ENCODE measurements around the gene TRIM59.

The TRIM59 gene

DNA sequence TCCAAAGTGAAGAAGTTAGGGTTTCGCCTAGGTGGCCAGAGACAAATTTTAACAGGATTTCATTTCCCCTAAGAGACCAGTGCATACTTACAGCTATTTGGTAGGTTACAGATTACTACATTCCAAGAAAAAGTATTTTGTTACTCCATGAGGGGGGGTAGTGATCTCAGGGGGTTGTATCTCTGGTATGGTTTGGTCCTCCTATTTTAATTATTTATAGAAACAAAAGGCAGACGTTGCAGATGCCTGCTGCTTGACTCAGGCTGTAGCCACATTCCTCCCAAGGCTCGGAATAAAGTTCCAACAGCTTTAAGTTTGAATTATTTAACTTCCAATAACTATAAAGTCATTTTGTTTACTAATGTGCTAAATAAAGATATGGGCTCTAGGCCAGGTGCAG lies 1.3 kb upstream of the TRIM59 start:
- no peak for DNase-seq (ENCODE audit: low spot score)
- TF ChIP-seq, protein P1, sequence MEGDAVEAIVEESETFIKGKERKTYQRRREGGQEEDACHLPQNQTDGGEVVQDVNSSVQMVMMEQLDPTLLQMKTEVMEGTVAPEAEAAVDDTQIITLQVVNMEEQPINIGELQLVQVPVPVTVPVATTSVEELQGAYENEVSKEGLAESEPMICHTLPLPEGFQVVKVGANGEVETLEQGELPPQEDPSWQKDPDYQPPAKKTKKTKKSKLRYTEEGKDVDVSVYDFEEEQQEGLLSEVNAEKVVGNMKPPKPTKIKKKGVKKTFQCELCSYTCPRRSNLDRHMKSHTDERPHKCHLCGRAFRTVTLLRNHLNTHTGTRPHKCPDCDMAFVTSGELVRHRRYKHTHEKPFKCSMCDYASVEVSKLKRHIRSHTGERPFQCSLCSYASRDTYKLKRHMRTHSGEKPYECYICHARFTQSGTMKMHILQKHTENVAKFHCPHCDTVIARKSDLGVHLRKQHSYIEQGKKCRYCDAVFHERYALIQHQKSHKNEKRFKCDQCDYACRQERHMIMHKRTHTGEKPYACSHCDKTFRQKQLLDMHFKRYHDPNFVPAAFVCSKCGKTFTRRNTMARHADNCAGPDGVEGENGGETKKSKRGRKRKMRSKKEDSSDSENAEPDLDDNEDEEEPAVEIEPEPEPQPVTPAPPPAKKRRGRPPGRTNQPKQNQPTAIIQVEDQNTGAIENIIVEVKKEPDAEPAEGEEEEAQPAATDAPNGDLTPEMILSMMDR (IDR thresholded peaks at IDR 0.05; ENCODE audit: borderline replicate concordance, control extremely low read depth, extremely low read depth, insufficient read depth, missing control alignments), result no peak
- in situ Hi-C loops (cut with MboI; ENCODE audit: low sequenced_read_pairs, unreplicated experiment), result no loop called here

DNA sequence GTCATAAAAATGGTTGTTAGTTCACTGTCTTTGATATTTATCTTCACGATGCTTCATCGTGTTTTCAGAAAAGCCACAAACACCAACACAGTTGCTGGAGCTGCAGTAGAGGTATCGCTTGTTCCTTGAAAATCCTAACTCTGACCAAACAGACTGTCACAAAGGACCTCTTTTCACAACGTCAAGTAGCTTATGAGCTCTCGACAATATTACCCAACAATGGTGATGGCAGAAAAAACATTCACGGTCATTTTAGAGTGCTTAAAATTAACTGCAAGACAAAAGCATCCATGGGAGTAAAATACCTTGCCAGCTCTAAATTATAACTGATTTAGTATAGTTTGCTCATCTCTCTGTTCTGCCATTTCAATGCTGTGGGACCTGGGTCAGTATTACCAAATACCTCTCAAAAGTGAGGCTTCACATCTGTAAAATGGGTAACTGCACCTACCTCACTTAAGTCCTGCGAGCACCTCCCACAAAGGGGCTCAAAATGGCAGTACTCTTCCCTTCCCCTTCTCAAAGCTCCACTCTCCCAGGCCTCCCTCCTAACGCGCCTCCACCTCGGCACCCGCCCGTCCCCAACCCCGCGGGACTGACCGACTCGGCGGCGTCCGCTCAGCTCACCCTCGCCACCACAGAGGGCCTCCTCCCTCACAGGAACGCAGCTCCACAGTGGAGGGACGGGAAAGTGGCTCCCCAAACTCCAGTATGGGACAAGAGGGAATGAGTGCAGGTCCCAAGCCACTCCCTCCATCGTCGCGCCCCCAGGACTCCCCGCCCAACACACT lies 546 bp downstream of the TRIM59 start:
- in situ Hi-C loops (cut with MboI; ENCODE audit: low sequenced_read_pairs, unreplicated experiment), result no loop called here
- peak; percentile 71 for DNase-seq (ENCODE audit: low spot score)
- TF ChIP-seq, protein P1 (IDR thresholded peaks at IDR 0.05; ENCODE audit: borderline replicate concordance, control extremely low read depth, extremely low read depth, insufficient read depth, missing control alignments), result no peak

DNA sequence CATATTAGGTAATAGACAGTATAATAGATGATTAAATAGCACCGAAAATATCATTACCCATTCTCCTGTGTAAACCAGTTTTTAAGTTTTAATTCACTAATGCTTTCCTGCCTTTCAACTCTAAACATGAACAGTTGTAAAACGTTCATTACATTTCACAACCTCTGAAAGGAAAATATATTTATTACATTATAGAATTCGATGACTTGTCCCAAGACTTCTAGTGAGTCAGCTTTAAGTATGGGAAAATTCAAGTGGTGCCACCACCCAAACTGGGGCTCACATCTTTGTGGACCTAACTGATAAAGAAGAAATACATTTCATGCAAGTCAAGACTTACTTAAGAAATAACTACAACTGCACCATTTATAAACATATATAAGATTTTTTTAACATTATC lies 2.0 kb downstream of the TRIM59 start:
- in situ Hi-C loops (cut with MboI; ENCODE audit: low sequenced_read_pairs, unreplicated experiment), result no loop called here
- TF ChIP-seq, protein P1 (IDR thresholded peaks at IDR 0.05; ENCODE audit: borderline replicate concordance, control extremely low read depth, extremely low read depth, insufficient read depth, missing control alignments), result no peak
- no peak for DNase-seq (ENCODE audit: low spot score)

DNA sequence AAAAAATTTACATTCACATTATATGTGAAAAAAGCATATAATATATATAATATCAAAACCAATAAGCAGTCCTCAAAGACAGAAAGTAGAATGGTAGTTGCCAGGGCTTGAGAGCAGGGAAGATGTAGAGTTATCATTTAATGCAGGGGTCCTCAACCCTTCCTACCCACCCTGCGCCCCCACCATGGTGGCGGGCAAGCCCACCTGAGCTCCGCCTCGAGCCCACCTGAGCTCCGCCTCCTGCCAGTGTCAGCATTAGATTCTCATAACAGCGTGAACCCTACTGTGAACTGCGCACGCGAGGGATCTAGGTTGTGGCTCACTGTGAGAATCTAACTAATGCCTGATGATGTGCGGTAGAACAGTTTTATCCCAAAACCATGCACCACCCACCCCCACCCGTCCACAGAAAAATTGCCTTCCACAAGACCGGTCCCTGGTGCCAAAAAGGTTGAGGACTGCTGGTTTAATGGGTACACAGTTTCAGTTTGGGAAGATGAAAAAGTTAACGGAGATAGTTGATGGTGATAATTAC lies 3.0 kb downstream of the TRIM59 start:
- TF ChIP-seq, protein P1 (IDR thresholded peaks at IDR 0.05; ENCODE audit: borderline replicate concordance, control extremely low read depth, extremely low read depth, insufficient read depth, missing control alignments), result no peak
- in situ Hi-C loops (cut with MboI; ENCODE audit: low sequenced_read_pairs, unreplicated experiment), result no loop called here
- DNase-seq (ENCODE audit: low spot score), result no peak

DNA sequence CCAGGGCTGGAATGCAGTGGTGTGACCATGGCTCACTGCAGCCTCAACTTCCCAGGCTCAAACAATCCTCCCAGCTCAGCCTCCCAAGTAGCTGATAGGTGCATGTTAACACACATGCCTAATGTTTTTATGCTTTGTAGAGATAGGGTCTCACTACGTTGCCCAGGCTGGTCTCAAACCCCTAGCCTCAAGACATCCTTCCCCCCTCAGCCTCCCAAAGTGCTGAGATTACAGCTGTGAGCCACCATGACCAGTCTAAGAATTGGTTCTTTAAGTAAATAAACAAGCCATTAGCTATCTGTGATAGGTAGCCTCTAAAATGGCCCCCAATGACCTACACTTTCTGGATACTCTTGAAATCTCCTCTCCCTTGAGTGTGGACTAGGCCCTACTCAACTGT lies 3.7 kb downstream of the TRIM59 start:
- TF ChIP-seq, protein P1 (IDR thresholded peaks at IDR 0.05; ENCODE audit: borderline replicate concordance, control extremely low read depth, extremely low read depth, insufficient read depth, missing control alignments), result no peak
- in situ Hi-C loops (cut with MboI; ENCODE audit: low sequenced_read_pairs, unreplicated experiment), result no loop called here

DNA sequence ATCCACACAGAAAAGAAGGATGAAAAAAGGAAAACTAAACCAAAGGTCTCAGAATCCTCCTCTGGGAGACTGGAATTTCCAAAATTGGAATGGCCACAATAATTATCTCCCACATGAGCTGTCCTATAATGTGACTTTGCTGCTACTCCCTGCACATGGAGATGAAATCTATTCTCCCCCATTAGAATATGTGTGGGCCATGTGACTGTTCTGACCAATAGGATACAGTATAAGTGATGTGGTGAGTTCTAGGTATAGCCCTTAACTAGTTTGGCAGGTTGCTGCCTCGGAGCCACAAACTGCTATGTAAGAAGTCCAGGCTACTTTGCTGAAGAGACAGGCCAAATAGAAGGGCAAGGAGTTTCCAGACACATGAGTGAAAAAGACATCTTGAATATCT lies 5.2 kb downstream of the TRIM59 start:
- TF ChIP-seq, protein P1 (IDR thresholded peaks at IDR 0.05; ENCODE audit: borderline replicate concordance, control extremely low read depth, extremely low read depth, insufficient read depth, missing control alignments), result no peak
- in situ Hi-C loops (cut with MboI; ENCODE audit: low sequenced_read_pairs, unreplicated experiment), result no loop called here
- DNase-seq (ENCODE audit: low spot score), result no peak

More for the DNA sequence above, 3.7 kb downstream of the TRIM59 start:
- no peak for DNase-seq (ENCODE audit: low spot score)
